ENCODE results near the gene CELSR1.

The CELSR1 gene

GRCh38 chr22:46537225-46537945 lies at the start of gene CELSR1:
CELSR1 (minus strand) TSS chr22:46537620; CDS start chr22:46537170, 450 bp downstream.
- H3K9ac ChIP-seq (ENCODE audit: low read length in 2 of 2), result no peak within 1 kb of the TSS
- peaks cover 12% of the 10 kb centered on the region for H3K4me1 ChIP-seq (ENCODE audit: control insufficient read depth, insufficient read depth, low read length)
- peaks cover 22 to 40% of the 10 kb centered on the region in 2 donors for H3K27me3 ChIP-seq (ENCODE audit: control insufficient read depth in 1 of 2, insufficient read depth in 2 of 2, low read length in 2 of 2)
- H3K9me3 ChIP-seq (ENCODE audit: control insufficient read depth in 2 of 2, low read length in 2 of 2), result peaks cover 0 to 4% of the 10 kb centered on the region in 2 donors
- no peaks in the 10 kb centered on the region for H3K36me3 ChIP-seq (ENCODE audit: control insufficient read depth in 2 of 2, insufficient read depth in 2 of 2, low read length in 2 of 2)
- H3K4me3 ChIP-seq (ENCODE audit: low read length in 2 of 2), result peak within 1 kb of the TSS in 1 of 2 donors; percentile 49
- no peak within 1 kb of the TSS for H3K27ac ChIP-seq (ENCODE audit: low read length)

- peaks cover 11% of the 10 kb centered on the region for H3K4me1 ChIP-seq (ENCODE audit: control insufficient read depth, insufficient read depth, low read length)
- H3K27me3 ChIP-seq (ENCODE audit: control insufficient read depth in 1 of 2, insufficient read depth in 2 of 2, low read length in 2 of 2), result no peaks in the 10 kb centered on the region
- no peaks in the 10 kb centered on the region for H3K9me3 ChIP-seq (ENCODE audit: control insufficient read depth in 2 of 2, low read length in 2 of 2)
- no peak overlapping the region for H3K27ac ChIP-seq (ENCODE audit: low read length)
- no peak overlapping the region for H3K9ac ChIP-seq (ENCODE audit: low read length in 2 of 2)
- H3K4me3 ChIP-seq (ENCODE audit: low read length in 2 of 2), result no peak overlapping the region
- H3K36me3 ChIP-seq (ENCODE audit: control insufficient read depth in 2 of 2, insufficient read depth in 2 of 2, low read length in 2 of 2), result no peaks in the 10 kb centered on the region
These were observed 49.6 kb upstream of the CELSR1 start for GRCh38 chr22:46587061-46587460.

GRCh38 chr22:46586531-46587011 lies 49.2 kb upstream of the CELSR1 start:
- Histone ChIP-seq H3K9ac (ENCODE audit: low read length in 2 of 2) (no peak overlapping the region), H3K4me3 (ENCODE audit: low read length in 2 of 2) (no peak overlapping the region), H3K27me3 (ENCODE audit: control insufficient read depth in 1 of 2, insufficient read depth in 2 of 2, low read length in 2 of 2) (no peaks in the 10 kb centered on the region), H3K27ac (ENCODE audit: low read length) (no peak overlapping the region), H3K36me3 (ENCODE audit: control insufficient read depth in 2 of 2, insufficient read depth in 2 of 2, low read length in 2 of 2) (no peaks in the 10 kb centered on the region), H3K9me3 (ENCODE audit: control insufficient read depth in 2 of 2, low read length in 2 of 2) (no peaks in the 10 kb centered on the region), H3K4me1 (ENCODE audit: control insufficient read depth, insufficient read depth, low read length) (peaks cover 10% of the 10 kb centered on the region)

- H3K9ac ChIP-seq (ENCODE audit: low read length in 2 of 2), result no peak overlapping the region
- no peak overlapping the region for H3K27ac ChIP-seq (ENCODE audit: low read length)
- H3K4me3 ChIP-seq (ENCODE audit: low read length in 2 of 2), result no peak overlapping the region
- no peaks in the 10 kb centered on the region for H3K27me3 ChIP-seq (ENCODE audit: control insufficient read depth in 1 of 2, insufficient read depth in 2 of 2, low read length in 2 of 2)
- no peaks in the 10 kb centered on the region for H3K36me3 ChIP-seq (ENCODE audit: control insufficient read depth in 2 of 2, insufficient read depth in 2 of 2, low read length in 2 of 2)
- H3K9me3 ChIP-seq (ENCODE audit: control insufficient read depth in 2 of 2, low read length in 2 of 2), result no peaks in the 10 kb centered on the region
- peaks cover 10% of the 10 kb centered on the region for H3K4me1 ChIP-seq (ENCODE audit: control insufficient read depth, insufficient read depth, low read length)
These were observed 48.7 kb upstream of the CELSR1 start for GRCh38 chr22:46586123-46586519.

GRCh38 chr22:46585340-46586122 lies 48.1 kb upstream of the CELSR1 start:
- no peak overlapping the region for H3K9ac ChIP-seq (ENCODE audit: low read length in 2 of 2)
- H3K27ac ChIP-seq (ENCODE audit: low read length), result no peak overlapping the region
- H3K9me3 ChIP-seq (ENCODE audit: control insufficient read depth in 2 of 2, low read length in 2 of 2), result no peaks in the 10 kb centered on the region
- peaks cover 10% of the 10 kb centered on the region for H3K4me1 ChIP-seq (ENCODE audit: control insufficient read depth, insufficient read depth, low read length)
- no peaks in the 10 kb centered on the region for H3K36me3 ChIP-seq (ENCODE audit: control insufficient read depth in 2 of 2, insufficient read depth in 2 of 2, low read length in 2 of 2)
- no peak overlapping the region for H3K4me3 ChIP-seq (ENCODE audit: low read length in 2 of 2)
- no peaks in the 10 kb centered on the region for H3K27me3 ChIP-seq (ENCODE audit: control insufficient read depth in 1 of 2, insufficient read depth in 2 of 2, low read length in 2 of 2)

GRCh38 chr22:46584081-46584921 lies 46.9 kb upstream of the CELSR1 start:
- no peak overlapping the region for H3K27ac ChIP-seq (ENCODE audit: low read length)
- peaks cover 16% of the 10 kb centered on the region for H3K4me1 ChIP-seq (ENCODE audit: control insufficient read depth, insufficient read depth, low read length)

GRCh38 chr22:46583571-46583970 lies 46.2 kb upstream of the CELSR1 start:
- H3K9me3 ChIP-seq (ENCODE audit: control insufficient read depth in 2 of 2, low read length in 2 of 2), result no peaks in the 10 kb centered on the region
- no peak overlapping the region for H3K27ac ChIP-seq (ENCODE audit: low read length)
- H3K4me1 ChIP-seq (ENCODE audit: control insufficient read depth, insufficient read depth, low read length), result peaks cover 22% of the 10 kb centered on the region
- H3K4me3 ChIP-seq (ENCODE audit: low read length in 2 of 2), result no peak overlapping the region
- H3K9ac ChIP-seq (ENCODE audit: low read length in 2 of 2), result no peak overlapping the region
- no peaks in the 10 kb centered on the region for H3K27me3 ChIP-seq (ENCODE audit: control insufficient read depth in 1 of 2, insufficient read depth in 2 of 2, low read length in 2 of 2)
- H3K36me3 ChIP-seq (ENCODE audit: control insufficient read depth in 2 of 2, insufficient read depth in 2 of 2, low read length in 2 of 2), result no peaks in the 10 kb centered on the region

More at GRCh38 chr22:46584081-46584921, 46.9 kb upstream of the CELSR1 start:
- Histone ChIP-seq H3K36me3 (ENCODE audit: control insufficient read depth in 2 of 2, insufficient read depth in 2 of 2, low read length in 2 of 2) (no peaks in the 10 kb centered on the region), H3K4me3 (ENCODE audit: low read length in 2 of 2) (peak overlapping the region; percentile 43 to 52), H3K9ac (ENCODE audit: low read length in 2 of 2) (peak overlapping the region; percentile 21 to 48), H3K27me3 (ENCODE audit: control insufficient read depth in 1 of 2, insufficient read depth in 2 of 2, low read length in 2 of 2) (no peaks in the 10 kb centered on the region), H3K9me3 (ENCODE audit: control insufficient read depth in 2 of 2, low read length in 2 of 2) (no peaks in the 10 kb centered on the region)

GRCh38 chr22:46582281-46582933 lies 45.0 kb upstream of the CELSR1 start:
- H3K9ac ChIP-seq (ENCODE audit: low read length in 2 of 2), result no peak overlapping the region
- no peaks in the 10 kb centered on the region for H3K36me3 ChIP-seq (ENCODE audit: control insufficient read depth in 2 of 2, insufficient read depth in 2 of 2, low read length in 2 of 2)
- no peak overlapping the region for H3K4me3 ChIP-seq (ENCODE audit: low read length in 2 of 2)
- no peak overlapping the region for H3K27ac ChIP-seq (ENCODE audit: low read length)
- no peaks in the 10 kb centered on the region for H3K27me3 ChIP-seq (ENCODE audit: control insufficient read depth in 1 of 2, insufficient read depth in 2 of 2, low read length in 2 of 2)
- peaks cover 32% of the 10 kb centered on the region for H3K4me1 ChIP-seq (ENCODE audit: control insufficient read depth, insufficient read depth, low read length)
- H3K9me3 ChIP-seq (ENCODE audit: control insufficient read depth in 2 of 2, low read length in 2 of 2), result no peaks in the 10 kb centered on the region

GRCh38 chr22:46581538-46582244 lies 44.3 kb upstream of the CELSR1 start:
- Histone ChIP-seq H3K9me3 (ENCODE audit: control insufficient read depth in 2 of 2, low read length in 2 of 2) (no peaks in the 10 kb centered on the region), H3K4me1 (ENCODE audit: control insufficient read depth, insufficient read depth, low read length) (peaks cover 32% of the 10 kb centered on the region), H3K36me3 (ENCODE audit: control insufficient read depth in 2 of 2, insufficient read depth in 2 of 2, low read length in 2 of 2) (no peaks in the 10 kb centered on the region), H3K27me3 (ENCODE audit: control insufficient read depth in 1 of 2, insufficient read depth in 2 of 2, low read length in 2 of 2) (no peaks in the 10 kb centered on the region), H3K4me3 (ENCODE audit: low read length in 2 of 2) (no peak overlapping the region), H3K9ac (ENCODE audit: low read length in 2 of 2) (no peak overlapping the region), H3K27ac (ENCODE audit: low read length) (no peak overlapping the region)
